ENCODE results near the gene IPCEF1. TPM values are rescaled to one million over a fixed set of nuclear protein-coding genes. Genes with fewer than 3 reads are reported as not detected.

Gene IPCEF1
- total and polyA plus RNA-seq, 2 of the 4 experiments (the other 2 are of a cell fraction): under 0.01 to 0.03 TPM

DNA sequence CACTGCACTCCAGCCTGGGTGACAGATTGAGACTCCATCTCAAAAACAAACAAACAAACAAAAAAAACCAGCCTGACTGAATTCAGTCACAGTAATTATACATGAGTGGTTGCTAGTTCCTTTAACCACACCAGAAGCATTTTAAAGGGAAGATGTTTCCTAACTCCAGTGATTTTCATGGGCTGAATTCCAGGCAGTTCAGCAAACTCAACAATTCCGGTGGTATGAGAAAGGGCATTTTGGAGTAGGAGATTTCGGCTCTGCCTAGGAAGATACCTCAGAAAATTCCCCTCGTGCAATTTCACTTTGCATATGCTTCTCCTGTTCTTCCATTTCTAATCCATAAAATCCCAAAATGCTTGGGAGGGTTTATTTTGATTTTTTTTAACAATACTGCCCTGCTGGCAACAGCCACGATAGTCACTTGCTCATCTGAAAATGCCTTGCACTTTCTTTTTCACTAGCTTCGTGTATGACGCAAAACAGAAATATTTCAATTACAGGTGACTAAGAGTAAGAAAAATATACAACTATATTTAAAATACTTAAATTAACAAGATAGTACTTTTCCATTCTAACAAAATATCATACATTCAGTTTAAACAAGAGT lies 48.3 kb upstream of the IPCEF1 start (continued):
- no peak for TF ChIP-seq RFX5 (IDR thresholded peaks at IDR 0.05; ENCODE audit: low read depth, low read length)

DNA sequence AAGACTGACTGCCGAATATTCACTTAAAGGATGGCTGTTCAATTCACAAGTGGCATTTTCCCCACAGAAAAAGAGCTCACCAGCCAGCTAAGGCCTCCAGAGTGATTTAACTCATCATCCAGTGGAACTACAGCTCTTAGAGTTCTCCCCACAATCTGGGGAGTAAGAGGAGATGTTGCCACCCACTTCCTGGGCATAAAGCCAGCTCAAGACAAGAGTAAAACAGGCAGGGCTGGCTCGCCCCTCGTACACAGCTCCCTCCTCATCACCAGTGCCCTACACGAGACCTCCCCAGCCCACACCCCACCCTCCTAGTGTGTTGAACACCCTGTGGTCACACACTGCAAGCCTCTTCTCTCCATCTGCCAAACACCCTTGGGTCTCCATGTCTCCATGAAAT lies 47.2 kb upstream of the IPCEF1 start:
- ChIA-PET CTCF (interaction anchor here (0.5 kb wide), 1 partner anchor 245 kb away, joined by 4 read pairs; no protein-coding TSS in a partner anchor), POLR2A (ENCODE audit: unreplicated experiment) (no interaction called here)
- Histone ChIP-seq H3K27me3 (ENCODE audit: control insufficient read depth, insufficient read depth, low read length) (no peaks in the 10 kb centered on the region), H4K5ac (ENCODE audit: low read depth, low read length) (peak overlapping the region; percentile 45), H3K4ac (ENCODE audit: low read depth, low read length) (peak overlapping the region; percentile 90), H2AFZ (replicated peaks; ENCODE audit: low read length, poor library complexity) (peak overlapping the region; percentile 35), H2BK5ac (ENCODE audit: low read depth, low read length, poor library complexity, severe bottlenecking) (peak overlapping the region; percentile 95), H4K8ac (ENCODE audit: low read depth in 2 of 2, low read length in 2 of 2) (peak overlapping the region; percentile 19 to 68), H3K23ac (ENCODE audit: low read depth, low read length) (peak overlapping the region; percentile 77; the same call in 1 of the 2 replicates), H2AK9ac (replicated peaks; ENCODE audit: low read depth, low read length, poor library complexity) (peak overlapping the region; percentile 90), H3K18ac (ENCODE audit: low read depth, low read length) (peak overlapping the region; percentile 93), H2BK120ac (ENCODE audit: low read depth, low read length) (peak overlapping the region; percentile 90), H2BK20ac (ENCODE audit: low read depth, low read length) (peak overlapping the region; percentile 85), H3K27ac (ENCODE audit: insufficient read depth, low read length) (peak overlapping the region; percentile 88), H3K4me3 (ENCODE audit: insufficient read depth, low read depth, low read length) (no peak overlapping the region), H3K9me3 (ENCODE audit: control insufficient read depth, insufficient read depth, low read length) (peaks cover 3% of the 10 kb centered on the region), H2AK5ac (ENCODE audit: low read depth, low read length) (peak overlapping the region; percentile 68), H3K4me1 (ENCODE audit: control insufficient read depth, insufficient read depth, low read length) (peaks cover 22% of the 10 kb centered on the region), H3K79me1 (ENCODE audit: low read depth in 1 of 2, low read length in 2 of 2) (peaks cover 4 to 20% of the 10 kb centered on the region in 2 experiments; a peak in 3 of 4 replicates), H2BK15ac (ENCODE audit: low read depth, low read length) (peak overlapping the region; percentile 67; the same call in 2 of the 3 replicates), H3K9me1 (ENCODE audit: insufficient read depth, low read length) (0 out of 2 replicates have a peak, but pooled peaks cover 9% of the 10 kb centered on the region), H4K20me1 (ENCODE audit: insufficient read depth, low read length) (no peaks in the 10 kb centered on the region), H3K36me3 (ENCODE audit: control insufficient read depth, insufficient read depth, low read length) (peaks cover 14% of the 10 kb centered on the region), H3K14ac (replicated peaks; ENCODE audit: low read depth, low read length) (peak overlapping the region; percentile 92), H3K4me2 (ENCODE audit: low read depth, low read length) (peak overlapping the region; percentile 41; the same call in 1 of the 2 replicates), H3K56ac (ENCODE audit: extremely low read depth, insufficient read depth, low read length) (peak overlapping the region; percentile 79; the same call in 1 of the 2 replicates), H4K91ac (ENCODE audit: insufficient read depth, low read depth, low read length) (peak overlapping the region; percentile 87), H3K9ac (ENCODE audit: low read depth, low read length) (no peak overlapping the region)
- 54% methylated on average over 3 of the region's 4 CpGs; no CpG with 5 or more reads in 1 of the 2 experiments for WGBS, 2 experiments (ENCODE audit: extremely low coverage in 2 of 2, insufficient read length in 1 of 2)
- ATAC-seq (ENCODE audit: low read depth) (peak; percentile 65), DNase-seq (peak; percentile 82)
- no TSS peak for BruUV-seq (replicated peaks)
- in situ Hi-C loops (cut with MboI; ENCODE audit: low sequenced_read_pairs): no loop called here
- dilution Hi-C loops (cut with HindIII; ENCODE audit: low sequenced_read_pairs, unreplicated experiment): no loop called here
- intact Hi-C loops (cut with micrococcal nuclease): loop anchor here (2.0 to 5.0 kb wide), 2 partner anchors 17 to 126 kb away; no protein-coding TSS in a partner anchor
- TF ChIP-seq, protein P1, sequence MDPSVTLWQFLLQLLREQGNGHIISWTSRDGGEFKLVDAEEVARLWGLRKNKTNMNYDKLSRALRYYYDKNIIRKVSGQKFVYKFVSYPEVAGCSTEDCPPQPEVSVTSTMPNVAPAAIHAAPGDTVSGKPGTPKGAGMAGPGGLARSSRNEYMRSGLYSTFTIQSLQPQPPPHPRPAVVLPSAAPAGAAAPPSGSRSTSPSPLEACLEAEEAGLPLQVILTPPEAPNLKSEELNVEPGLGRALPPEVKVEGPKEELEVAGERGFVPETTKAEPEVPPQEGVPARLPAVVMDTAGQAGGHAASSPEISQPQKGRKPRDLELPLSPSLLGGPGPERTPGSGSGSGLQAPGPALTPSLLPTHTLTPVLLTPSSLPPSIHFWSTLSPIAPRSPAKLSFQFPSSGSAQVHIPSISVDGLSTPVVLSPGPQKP (IDR thresholded peaks at IDR 0.05; ENCODE audit: borderline replicate concordance, low read depth, low read length): no peak
- TF ChIP-seq POLR2A (IDR thresholded peaks at IDR 0.05; ENCODE audit: low read depth, low read length) (no peak), MAZ (IDR thresholded peaks at IDR 0.05; ENCODE audit: borderline replicate concordance, low read depth, low read length) (no peak), CEBPB (IDR thresholded peaks at IDR 0.05; ENCODE audit: low read depth, low read length) (no peak), MAFK (IDR thresholded peaks at IDR 0.05; ENCODE audit: low read depth, low read length) (no peak), NFE2L2 (IDR thresholded peaks at IDR 0.05; ENCODE audit: low read depth, low read length) (no peak), FOS (IDR thresholded peaks at IDR 0.05; ENCODE audit: low read depth, low read length) (no peak), MXI1 (IDR thresholded peaks at IDR 0.05; ENCODE audit: borderline replicate concordance, low read depth, low read length) (no peak), BHLHE40 (IDR thresholded peaks at IDR 0.05; ENCODE audit: low read depth, low read length) (no peak), RCOR1 (IDR thresholded peaks at IDR 0.05; ENCODE audit: insufficient replicate concordance, low read length) (no peak)
- TF ChIP-seq, protein P2, sequence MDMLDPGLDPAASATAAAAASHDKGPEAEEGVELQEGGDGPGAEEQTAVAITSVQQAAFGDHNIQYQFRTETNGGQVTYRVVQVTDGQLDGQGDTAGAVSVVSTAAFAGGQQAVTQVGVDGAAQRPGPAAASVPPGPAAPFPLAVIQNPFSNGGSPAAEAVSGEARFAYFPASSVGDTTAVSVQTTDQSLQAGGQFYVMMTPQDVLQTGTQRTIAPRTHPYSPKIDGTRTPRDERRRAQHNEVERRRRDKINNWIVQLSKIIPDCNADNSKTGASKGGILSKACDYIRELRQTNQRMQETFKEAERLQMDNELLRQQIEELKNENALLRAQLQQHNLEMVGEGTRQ (IDR thresholded peaks at IDR 0.05; ENCODE audit: low read depth, low read length): no peak
- TF ChIP-seq, protein P3, sequence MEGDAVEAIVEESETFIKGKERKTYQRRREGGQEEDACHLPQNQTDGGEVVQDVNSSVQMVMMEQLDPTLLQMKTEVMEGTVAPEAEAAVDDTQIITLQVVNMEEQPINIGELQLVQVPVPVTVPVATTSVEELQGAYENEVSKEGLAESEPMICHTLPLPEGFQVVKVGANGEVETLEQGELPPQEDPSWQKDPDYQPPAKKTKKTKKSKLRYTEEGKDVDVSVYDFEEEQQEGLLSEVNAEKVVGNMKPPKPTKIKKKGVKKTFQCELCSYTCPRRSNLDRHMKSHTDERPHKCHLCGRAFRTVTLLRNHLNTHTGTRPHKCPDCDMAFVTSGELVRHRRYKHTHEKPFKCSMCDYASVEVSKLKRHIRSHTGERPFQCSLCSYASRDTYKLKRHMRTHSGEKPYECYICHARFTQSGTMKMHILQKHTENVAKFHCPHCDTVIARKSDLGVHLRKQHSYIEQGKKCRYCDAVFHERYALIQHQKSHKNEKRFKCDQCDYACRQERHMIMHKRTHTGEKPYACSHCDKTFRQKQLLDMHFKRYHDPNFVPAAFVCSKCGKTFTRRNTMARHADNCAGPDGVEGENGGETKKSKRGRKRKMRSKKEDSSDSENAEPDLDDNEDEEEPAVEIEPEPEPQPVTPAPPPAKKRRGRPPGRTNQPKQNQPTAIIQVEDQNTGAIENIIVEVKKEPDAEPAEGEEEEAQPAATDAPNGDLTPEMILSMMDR (conservative IDR thresholded peaks at IDR 0.05; ENCODE audit: low read depth, low read length): no peak
